Thyroid gland (tissue), 4 donors: Measurements from ENCODE around the gene APP.

Source experiments
- CTCF ChIP-seq, 6 experiments: fragments of 200-600 bp in 3 of 6; fragments of 450-650 bp in 3 of 6; sonication (generic) in 3 of 6; IDR thresholded peaks; one replicate each; pipeline ENCODE4 v1.5.1; 2016 to 2019; ENCODE audit warnings: antibody characterized with exemption in 6 of 6, mild to moderate bottlenecking in 2 of 6, inconsistent platforms in 1 of 6, moderate library complexity in 1 of 6
- POLR2A ChIP-seq, 2 donors: fragments of 450-650 bp; IDR thresholded peaks; one replicate each; pipeline ENCODE4 v1.6.1; 2017; ENCODE audit warnings: antibody characterized with exemption in 2 of 2, mild to moderate bottlenecking in 2 of 2, moderate library complexity in 1 of 2

GRCh38 chr21:26185446-26185845, 14.9 kb upstream of the APP start:
- TF ChIP-seq POLR2A (IDR thresholded peaks at IDR 0.05) (no peak), CTCF (IDR thresholded peaks at IDR 0.05) (no peak)
